Upper lobe of right lung (tissue), 1 donor: ENCODE data around the gene NAPA. TPM values are rescaled to one million over a fixed set of nuclear protein-coding genes. Genes with fewer than 3 reads are reported as not detected.

ENCODE experiments used
- ATAC-seq: fragments of 200-7000 bp; cut with Tn5 transposase; one replicate; pipeline ENCODE4 v1.9.1; 2020; ENCODE audit warnings: mild to moderate bottlenecking, moderate library complexity
- DNase-seq: peaks from one replicate; pipeline ENCODE4 v3.0.0-alpha.2; 2020
- H3K27ac ChIP-seq: fragments of 200-600 bp; one replicate; pipeline ENCODE4 v1.8.0; 2022
- H3K27me3 ChIP-seq: fragments of 200-600 bp; one replicate; pipeline ENCODE4 v1.8.0; 2022; ENCODE audit warnings: mild to moderate bottlenecking
- H3K36me3 ChIP-seq: fragments of 200-600 bp; one replicate; pipeline ENCODE4 v1.8.0; 2022
- H3K4me1 ChIP-seq: fragments of 200-600 bp; one replicate; pipeline ENCODE4 v1.8.0; 2022
- H3K4me3 ChIP-seq: fragments of 200-600 bp; one replicate; pipeline ENCODE4 v1.8.0; 2022; ENCODE audit warnings: mild to moderate bottlenecking
- H3K9me3 ChIP-seq: fragments of 200-600 bp; one replicate; pipeline ENCODE4 v1.8.0; 2022
- intact Hi-C: fragments of 100-400 bp; cut with DNase I; formaldehyde crosslinking; loops from one replicate; pipeline ENCODE4 v1.11.0; 2022
- total RNA-seq: library from RNA; stranded (reverse); fragmentation: NEBNext Ultra II Directional; extraction: Animal tissue kit (Norgen Biotek cat#: 25700); gene quantifications from one replicate; pipeline ENCODE4 v1.2.1, GENCODE V29; 2021
- TF ChIP-seq, protein P1 (sequence below): fragments of 200-600 bp; IDR thresholded peaks from one replicate; pipeline ENCODE4 v1.8.0; 2022; ENCODE audit warnings: antibody characterized with exemption
- donor health status: DM: no; HTN: yes; CAD: no; lungs with severe emphysema.

Gene NAPA
- total RNA-seq, 1 donor from 2014 or later, result 134 TPM

DNA sequence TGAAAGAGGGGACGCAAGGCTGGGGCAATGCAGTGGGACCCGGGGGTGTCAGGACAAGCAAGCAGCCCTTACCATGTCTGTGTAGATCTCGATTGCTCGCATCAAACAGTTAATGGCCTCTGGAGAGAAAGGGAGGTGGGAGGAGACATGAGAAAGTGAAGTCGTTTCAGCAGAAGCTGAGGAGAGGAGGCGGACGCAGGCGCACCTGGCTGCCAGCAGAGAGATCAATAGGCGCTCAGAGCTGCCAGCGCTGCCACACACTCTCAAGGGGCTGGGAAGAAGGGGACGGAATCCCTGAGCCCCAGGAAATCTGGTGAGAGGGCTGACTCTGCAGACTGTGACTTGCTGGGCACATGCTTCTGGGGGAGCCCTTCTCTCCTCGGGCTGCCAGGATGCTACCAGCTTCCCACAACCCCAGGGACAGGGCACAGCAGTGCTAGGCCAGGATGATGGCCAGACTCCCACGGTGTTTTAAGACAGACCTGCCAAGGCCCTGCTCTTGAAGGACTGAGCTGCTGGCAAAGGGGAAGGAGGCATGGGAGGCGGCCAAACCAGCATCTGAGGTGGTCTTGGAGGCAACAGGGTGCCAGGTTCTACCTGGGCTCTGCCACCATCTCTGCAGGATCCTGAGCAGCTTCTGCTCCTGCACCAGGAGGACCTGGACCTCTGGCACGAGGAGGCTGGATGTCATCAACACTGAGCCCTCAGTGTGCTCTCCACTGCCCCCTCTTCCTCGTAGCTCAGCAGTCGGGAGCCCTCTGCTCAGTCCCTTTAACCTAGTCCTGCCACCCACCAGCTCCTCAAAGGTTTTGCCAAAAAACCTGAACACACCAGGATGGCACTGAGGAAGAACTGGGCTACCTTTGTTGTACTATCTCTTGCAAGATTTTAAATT lies 19.1 kb downstream of the NAPA start:
- ATAC-seq, result no peak
- intact Hi-C loops, result no loop called here

DNA sequence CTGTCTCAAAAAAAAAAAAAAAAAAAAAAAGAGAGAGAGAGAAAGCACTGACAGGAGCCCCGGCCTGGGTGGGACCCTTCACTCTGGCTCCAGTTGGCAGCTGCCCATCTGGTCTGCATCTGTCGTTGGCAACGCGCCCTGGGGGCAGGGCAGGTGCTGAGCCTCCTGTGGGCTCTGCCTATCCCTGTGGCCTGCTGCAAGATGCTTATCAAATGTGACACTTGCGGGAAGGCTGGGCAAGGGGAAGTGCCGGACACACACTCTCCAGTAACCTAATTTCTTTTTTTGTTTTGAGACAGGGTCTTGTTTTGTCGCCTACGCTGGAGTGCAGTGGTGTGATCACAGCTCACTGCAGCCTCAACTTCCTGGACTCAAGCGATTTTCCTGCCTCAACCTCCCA lies 20.1 kb downstream of the NAPA start:
- H3K4me3 ChIP-seq, result no peak overlapping the region
- no peak overlapping the region for H3K27ac ChIP-seq
- H3K9me3 ChIP-seq, result no peaks in the 10 kb centered on the region
- DNase-seq (no peak), ATAC-seq (no peak)
- no peaks in the 10 kb centered on the region for H3K4me1 ChIP-seq
- TF ChIP-seq, protein P1, sequence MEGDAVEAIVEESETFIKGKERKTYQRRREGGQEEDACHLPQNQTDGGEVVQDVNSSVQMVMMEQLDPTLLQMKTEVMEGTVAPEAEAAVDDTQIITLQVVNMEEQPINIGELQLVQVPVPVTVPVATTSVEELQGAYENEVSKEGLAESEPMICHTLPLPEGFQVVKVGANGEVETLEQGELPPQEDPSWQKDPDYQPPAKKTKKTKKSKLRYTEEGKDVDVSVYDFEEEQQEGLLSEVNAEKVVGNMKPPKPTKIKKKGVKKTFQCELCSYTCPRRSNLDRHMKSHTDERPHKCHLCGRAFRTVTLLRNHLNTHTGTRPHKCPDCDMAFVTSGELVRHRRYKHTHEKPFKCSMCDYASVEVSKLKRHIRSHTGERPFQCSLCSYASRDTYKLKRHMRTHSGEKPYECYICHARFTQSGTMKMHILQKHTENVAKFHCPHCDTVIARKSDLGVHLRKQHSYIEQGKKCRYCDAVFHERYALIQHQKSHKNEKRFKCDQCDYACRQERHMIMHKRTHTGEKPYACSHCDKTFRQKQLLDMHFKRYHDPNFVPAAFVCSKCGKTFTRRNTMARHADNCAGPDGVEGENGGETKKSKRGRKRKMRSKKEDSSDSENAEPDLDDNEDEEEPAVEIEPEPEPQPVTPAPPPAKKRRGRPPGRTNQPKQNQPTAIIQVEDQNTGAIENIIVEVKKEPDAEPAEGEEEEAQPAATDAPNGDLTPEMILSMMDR, result no peak
- H3K27me3 ChIP-seq, result no peaks in the 10 kb centered on the region
- H3K36me3 ChIP-seq, result peaks cover 64% of the 10 kb centered on the region
- intact Hi-C loops, result no loop called here

More for the DNA sequence above, 19.1 kb downstream of the NAPA start:
- TF ChIP-seq, protein P1, result no peak
- Histone ChIP-seq H3K9me3 (no peaks in the 10 kb centered on the region), H3K4me1 (no peaks in the 10 kb centered on the region), H3K27ac (no peak overlapping the region), H3K27me3 (no peaks in the 10 kb centered on the region), H3K4me3 (no peak overlapping the region), H3K36me3 (peaks cover 70% of the 10 kb centered on the region)
- no peak for DNase-seq

DNA sequence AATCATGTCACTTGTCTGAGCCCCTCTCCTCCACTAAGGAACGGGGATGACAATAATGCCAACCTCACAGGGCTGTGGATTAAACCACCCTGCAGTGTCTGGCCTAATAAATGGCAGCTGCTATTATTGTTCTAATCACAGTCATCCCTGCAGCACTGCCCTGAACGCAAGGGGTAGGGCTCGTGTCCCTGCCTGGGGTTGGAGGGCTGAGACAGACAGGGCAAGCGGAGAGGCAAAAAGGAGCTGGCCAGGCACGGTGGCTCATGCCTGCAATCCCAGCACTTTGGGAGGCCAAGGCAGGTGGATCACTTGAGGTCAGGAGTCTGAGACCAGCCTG lies 20.7 kb downstream of the NAPA start:
- Histone ChIP-seq H3K27me3 (no peaks in the 10 kb centered on the region), H3K36me3 (peaks cover 64% of the 10 kb centered on the region), H3K4me1 (no peaks in the 10 kb centered on the region), H3K9me3 (no peaks in the 10 kb centered on the region), H3K27ac (no peak overlapping the region), H3K4me3 (no peak overlapping the region)
- DNase-seq, result peak; percentile 52
- intact Hi-C loops, result no loop called here
- no peak for ATAC-seq
- TF ChIP-seq, protein P1, result no peak

DNA sequence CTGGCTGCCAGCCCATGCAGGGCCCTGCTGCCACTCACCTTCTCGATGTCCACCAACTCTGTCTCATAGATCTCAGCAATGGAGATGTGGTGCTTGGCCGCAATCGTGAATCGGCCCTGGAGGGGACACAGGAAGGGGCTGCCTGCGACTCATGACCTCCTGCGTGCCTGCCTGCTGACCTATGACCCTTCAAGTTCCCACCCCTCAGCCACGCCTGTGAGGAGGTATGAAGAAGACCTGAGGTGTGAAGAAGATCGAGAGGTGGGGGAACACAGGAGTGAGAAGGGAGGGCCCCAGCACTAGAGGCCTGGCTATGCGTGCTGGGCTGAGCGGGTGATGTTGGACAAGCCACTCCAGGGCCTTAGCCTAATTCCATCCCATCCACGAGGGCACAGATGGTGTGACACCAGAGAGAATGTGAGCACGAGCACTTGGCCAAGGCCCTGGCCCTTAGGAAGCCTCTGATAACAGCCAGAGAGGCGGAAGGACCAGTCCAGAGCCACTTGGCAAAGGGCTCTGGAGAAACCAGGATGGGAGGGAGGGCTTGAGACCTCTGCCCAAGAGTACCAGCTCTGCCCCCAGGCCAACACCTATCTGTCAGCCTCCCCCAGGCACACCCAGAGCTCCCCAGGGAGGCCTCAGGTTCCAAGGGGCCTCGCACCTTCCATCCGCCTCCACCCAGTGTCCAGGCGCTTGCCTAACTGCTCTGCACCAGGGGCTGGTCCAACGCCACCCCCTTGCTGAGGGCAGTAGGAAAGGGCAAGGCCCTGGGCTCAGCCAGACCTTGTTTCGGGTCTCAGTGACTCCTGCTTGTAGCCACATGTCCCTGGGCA lies 21.3 kb downstream of the NAPA start:
- TF ChIP-seq, protein P1, result no peak
- no peaks in the 10 kb centered on the region for H3K27me3 ChIP-seq
- no peak overlapping the region for H3K27ac ChIP-seq
- ATAC-seq (no peak), DNase-seq (peak; percentile 48)
- H3K4me1 ChIP-seq, result no peaks in the 10 kb centered on the region
- intact Hi-C loops, result no loop called here
- no peaks in the 10 kb centered on the region for H3K9me3 ChIP-seq
- H3K36me3 ChIP-seq, result peaks cover 65% of the 10 kb centered on the region
- H3K4me3 ChIP-seq, result no peak overlapping the region

DNA sequence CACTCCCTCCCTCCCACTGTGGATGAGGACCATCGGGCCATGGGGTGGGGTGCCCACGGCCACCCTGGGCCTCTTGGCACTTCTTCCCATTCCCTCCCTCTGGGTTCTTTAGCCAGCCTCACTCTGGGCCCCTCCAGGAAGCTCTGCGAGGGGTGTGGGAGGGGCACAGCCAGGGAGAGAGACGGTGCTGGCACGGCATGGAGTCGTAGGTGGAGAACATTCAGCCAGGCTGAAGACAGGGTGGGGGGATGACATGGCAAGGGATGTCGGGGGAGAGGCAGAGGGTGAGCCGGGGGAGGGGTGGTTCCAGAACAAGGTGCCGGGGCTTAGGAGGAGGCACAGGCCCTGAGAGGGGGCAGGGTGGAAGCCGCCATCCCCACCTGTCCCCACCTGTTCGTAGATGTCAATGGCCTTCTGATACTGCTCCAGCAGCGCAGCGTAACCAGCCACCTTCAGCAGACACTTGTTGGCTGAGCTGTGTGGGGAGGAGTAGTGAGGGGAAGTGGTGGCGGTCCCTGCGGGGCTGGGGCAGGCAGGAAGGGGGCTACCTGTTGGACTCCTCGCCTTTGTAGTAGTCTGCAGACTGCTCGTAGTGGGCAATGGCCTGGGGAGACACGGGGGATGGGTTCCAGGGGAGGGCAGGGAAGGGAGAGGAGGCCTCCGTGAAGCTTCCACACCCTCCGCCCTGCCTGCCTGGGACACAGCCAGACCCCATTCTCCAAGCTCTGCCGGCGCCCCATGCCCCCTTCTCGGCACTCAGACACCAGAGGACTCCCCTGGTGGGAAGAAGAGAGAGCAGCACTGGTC lies 22.1 kb downstream of the NAPA start:
- no peaks in the 10 kb centered on the region for H3K27me3 ChIP-seq
- H3K27ac ChIP-seq, result no peak overlapping the region
- H3K36me3 ChIP-seq, result peaks cover 61% of the 10 kb centered on the region
- H3K4me1 ChIP-seq, result no peaks in the 10 kb centered on the region
- no peak overlapping the region for H3K4me3 ChIP-seq
- DNase-seq (no peak), ATAC-seq (no peak)
- H3K9me3 ChIP-seq, result no peaks in the 10 kb centered on the region
- intact Hi-C loops, result no loop called here
- TF ChIP-seq, protein P1, result no peak
